GM12891 (cell line): ENCODE results near the gene STX11.

Source experiments
- POLR2A ChIP-seq: IDR thresholded peaks from 2 replicates; pipeline ENCODE4 v1.6.1; 2011; ENCODE audit warnings: low read depth, low read length, control low read depth
- POLR2AphosphoS5 ChIP-seq: IDR thresholded peaks from 2 replicates; pipeline ENCODE4 v1.6.1; 2011; ENCODE audit warnings: low read depth, low read length, control low read depth

GRCh38 chr6:144215932-144216667, 65.8 kb downstream of the STX11 start:
- TF ChIP-seq POLR2AphosphoS5 (peak; percentile 41; the same call in 1 of the 2 replicates), POLR2A (peak; percentile 54; the same call in 1 of the 2 replicates)
